ENCODE measurements around the gene DUSP23. TPM values are rescaled to one million over a fixed set of nuclear protein-coding genes. Genes with fewer than 3 reads are reported as not detected.

DUSP23 gene
- total and polyA plus RNA-seq, 2 donors (not counting 3 experiments of a cell fraction or from before 2014, with no cell fraction given) = 82.5 to 197 TPM

DNA sequence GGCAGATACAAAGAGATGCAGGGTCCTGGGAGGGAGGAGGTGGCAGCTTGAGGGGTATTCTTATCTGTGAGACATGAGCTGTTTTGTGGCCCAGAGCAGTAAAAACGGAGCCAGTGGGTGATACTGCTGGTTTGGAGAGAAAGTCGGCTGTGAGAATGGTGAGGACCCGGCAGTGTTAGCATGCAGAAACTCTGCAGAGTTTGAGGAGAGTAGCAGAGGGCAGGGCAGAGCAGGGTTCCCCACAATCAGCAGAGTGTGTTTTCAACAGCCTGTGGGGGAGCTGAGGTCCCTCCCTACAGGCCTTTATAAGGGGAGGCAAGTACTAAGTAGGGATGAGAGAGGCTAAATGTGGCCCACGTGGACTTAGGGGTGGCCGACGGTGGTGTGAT, 46.3 kb downstream of the DUSP23 start:
- no peak for FAIRE-seq
- Histone ChIP-seq H3K4me2 (ENCODE audit: insufficient read depth, low read length) (no peak overlapping the region), H3K79me2 (ENCODE audit: control insufficient read depth, insufficient read depth, low read length) (no peaks in the 10 kb centered on the region), H3K27me3 (ENCODE audit: control insufficient read depth in 2 of 2, insufficient read depth in 2 of 2, low read length in 2 of 2) (peaks cover 12 to 13% of the 10 kb centered on the region in 2 experiments), H2AFZ (ENCODE audit: low read depth, low read length) (no peak overlapping the region), H4K20me1 (replicated peaks; ENCODE audit: control insufficient read depth, extremely low read depth, insufficient read depth, low read length) (no peaks in the 10 kb centered on the region), H3K27ac (ENCODE audit: insufficient read depth, low read depth, low read length) (no peak overlapping the region), H3K9me1 (replicated peaks; ENCODE audit: control insufficient read depth, extremely low read depth, insufficient read depth, low read length) (no peaks in the 10 kb centered on the region), H3K9me3 (replicated peaks; ENCODE audit: control insufficient read depth, insufficient read depth, low read length) (no peaks in the 10 kb centered on the region), H3K4me3 (replicated peaks in 1 of 3; ENCODE audit: insufficient read depth in 1 of 3, low read depth in 1 of 3, low read length in 3 of 3) (no peak overlapping the region), H3K9ac (replicated peaks; ENCODE audit: extremely low read depth, insufficient read depth, low read length) (no peak overlapping the region), H3K36me3 (ENCODE audit: control insufficient read depth in 2 of 2, extremely low read depth in 1 of 2, insufficient read depth in 2 of 2, low read length in 2 of 2) (no peaks in the 10 kb centered on the region), H3K4me1 (ENCODE audit: control insufficient read depth, extremely low read depth, insufficient read depth, low read length) (no peaks in the 10 kb centered on the region)
- TF ChIP-seq POLR2A (IDR thresholded peaks at IDR 0.05; ENCODE audit: low read depth, low read length) = no peak
- TF ChIP-seq, protein P1, sequence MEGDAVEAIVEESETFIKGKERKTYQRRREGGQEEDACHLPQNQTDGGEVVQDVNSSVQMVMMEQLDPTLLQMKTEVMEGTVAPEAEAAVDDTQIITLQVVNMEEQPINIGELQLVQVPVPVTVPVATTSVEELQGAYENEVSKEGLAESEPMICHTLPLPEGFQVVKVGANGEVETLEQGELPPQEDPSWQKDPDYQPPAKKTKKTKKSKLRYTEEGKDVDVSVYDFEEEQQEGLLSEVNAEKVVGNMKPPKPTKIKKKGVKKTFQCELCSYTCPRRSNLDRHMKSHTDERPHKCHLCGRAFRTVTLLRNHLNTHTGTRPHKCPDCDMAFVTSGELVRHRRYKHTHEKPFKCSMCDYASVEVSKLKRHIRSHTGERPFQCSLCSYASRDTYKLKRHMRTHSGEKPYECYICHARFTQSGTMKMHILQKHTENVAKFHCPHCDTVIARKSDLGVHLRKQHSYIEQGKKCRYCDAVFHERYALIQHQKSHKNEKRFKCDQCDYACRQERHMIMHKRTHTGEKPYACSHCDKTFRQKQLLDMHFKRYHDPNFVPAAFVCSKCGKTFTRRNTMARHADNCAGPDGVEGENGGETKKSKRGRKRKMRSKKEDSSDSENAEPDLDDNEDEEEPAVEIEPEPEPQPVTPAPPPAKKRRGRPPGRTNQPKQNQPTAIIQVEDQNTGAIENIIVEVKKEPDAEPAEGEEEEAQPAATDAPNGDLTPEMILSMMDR (IDR thresholded peaks at IDR 0.05; ENCODE audit: extremely low read depth in 1 of 2, insufficient read depth in 1 of 2, low read depth in 1 of 2, low read length in 2 of 2) = no peak
- TF ChIP-seq MYC (IDR thresholded peaks at IDR 0.05; ENCODE audit: low read depth, low read length) = no peak
- no peak for TF ChIP-seq GATA2 (IDR thresholded peaks at IDR 0.05; ENCODE audit: insufficient read depth, insufficient read length, low read depth, low read length)
- TF ChIP-seq JUN (IDR thresholded peaks at IDR 0.05; ENCODE audit: borderline replicate concordance, insufficient read depth, insufficient read length, low read depth) = no peak
- no TSS peak for BruUV-seq (replicated peaks)
- ChIA-PET CTCF (interaction anchor here (0.6 to 9.0 kb wide), 5 partner anchors 28 to 181 kb away, joined by 3 to 71 read pairs (median 3); partner anchors contain the start of gene DUSP23), POLR2A (no interaction called here)
- DNase-seq (ENCODE audit: low read depth, low spot score) = no peak
- intact Hi-C loops (cut with micrococcal nuclease) = no loop called here
- dilution Hi-C loops (cut with MboI; ENCODE audit: extremely low pct_ligation_motif_present, low sequenced_read_pairs) = no loop called here

DNA sequence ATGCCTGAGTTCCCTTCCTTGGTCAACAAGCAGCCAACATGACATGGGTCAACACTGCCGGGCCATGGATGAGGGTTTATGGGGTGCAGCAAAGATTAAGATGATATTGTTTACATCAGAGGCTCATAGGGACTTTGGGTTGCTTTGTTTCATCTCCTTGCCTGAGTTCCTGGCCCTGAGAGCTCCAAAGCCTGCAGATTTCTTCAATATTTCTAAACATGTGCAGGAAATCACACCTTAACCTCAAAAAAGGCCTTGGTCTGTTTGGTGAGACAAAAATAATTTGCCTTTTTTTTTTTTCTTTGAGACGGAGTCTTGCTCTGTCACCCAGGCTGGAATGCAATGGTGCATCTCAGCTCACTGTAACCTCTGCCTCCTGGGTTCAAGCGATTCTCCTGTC, 46.8 kb downstream of the DUSP23 start:
- no peak overlapping the region for H3K4me3 ChIP-seq (replicated peaks in 1 of 3; ENCODE audit: insufficient read depth in 1 of 3, low read depth in 1 of 3, low read length in 3 of 3)
- CTCF ChIA-PET = interaction anchor here (0.6 to 9.0 kb wide), 5 partner anchors 28 to 180 kb away, joined by 3 to 71 read pairs (median 3); partner anchors contain the start of gene DUSP23
- dilution Hi-C loops (cut with MboI; ENCODE audit: extremely low pct_ligation_motif_present, low sequenced_read_pairs) = no loop called here

More for the DNA sequence above, 46.8 kb downstream of the DUSP23 start:
- Histone ChIP-seq H2AFZ (ENCODE audit: low read depth, low read length) (no peak overlapping the region), H3K79me2 (ENCODE audit: control insufficient read depth, insufficient read depth, low read length) (no peaks in the 10 kb centered on the region), H3K36me3 (ENCODE audit: control insufficient read depth in 2 of 2, extremely low read depth in 1 of 2, insufficient read depth in 2 of 2, low read length in 2 of 2) (no peaks in the 10 kb centered on the region), H3K9ac (replicated peaks; ENCODE audit: extremely low read depth, insufficient read depth, low read length) (no peak overlapping the region), H3K4me1 (ENCODE audit: control insufficient read depth, extremely low read depth, insufficient read depth, low read length) (no peaks in the 10 kb centered on the region), H4K20me1 (replicated peaks; ENCODE audit: control insufficient read depth, extremely low read depth, insufficient read depth, low read length) (no peaks in the 10 kb centered on the region), H3K9me3 (replicated peaks; ENCODE audit: control insufficient read depth, insufficient read depth, low read length) (no peaks in the 10 kb centered on the region), H3K27ac (ENCODE audit: insufficient read depth, low read depth, low read length) (no peak overlapping the region), H3K4me2 (ENCODE audit: insufficient read depth, low read length) (no peak overlapping the region), H3K9me1 (replicated peaks; ENCODE audit: control insufficient read depth, extremely low read depth, insufficient read depth, low read length) (no peaks in the 10 kb centered on the region), H3K27me3 (ENCODE audit: control insufficient read depth in 2 of 2, insufficient read depth in 2 of 2, low read length in 2 of 2) (peaks cover 9 to 10% of the 10 kb centered on the region in 2 experiments)
- no peak for DNase-seq (ENCODE audit: low read depth, low spot score)
- TF ChIP-seq FOS (IDR thresholded peaks at IDR 0.05; ENCODE audit: borderline replicate concordance, insufficient read depth, low read length) = no peak
- no peak for TF ChIP-seq EZH2 (IDR thresholded peaks at IDR 0.05; ENCODE audit: borderline replicate concordance, low read depth, low read length, severe bottlenecking)
- no peak for TF ChIP-seq POLR2A (IDR thresholded peaks at IDR 0.05; ENCODE audit: low read depth, low read length)
- TF ChIP-seq POLR2AphosphoS5 (IDR thresholded peaks at IDR 0.05; ENCODE audit: insufficient read depth, low read depth, low read length) = no peak
- TF ChIP-seq, protein P1 (IDR thresholded peaks at IDR 0.05; ENCODE audit: extremely low read depth in 1 of 2, insufficient read depth in 1 of 2, low read depth in 1 of 2, low read length in 2 of 2) = no peak
- TF ChIP-seq, protein P2, sequence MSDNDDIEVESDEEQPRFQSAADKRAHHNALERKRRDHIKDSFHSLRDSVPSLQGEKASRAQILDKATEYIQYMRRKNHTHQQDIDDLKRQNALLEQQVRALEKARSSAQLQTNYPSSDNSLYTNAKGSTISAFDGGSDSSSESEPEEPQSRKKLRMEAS (IDR thresholded peaks at IDR 0.05; ENCODE audit: insufficient read depth, insufficient read length) = no peak
- TF ChIP-seq JUN (IDR thresholded peaks at IDR 0.05; ENCODE audit: borderline replicate concordance, insufficient read depth, insufficient read length, low read depth) = no peak
- TF ChIP-seq GATA2 (IDR thresholded peaks at IDR 0.05; ENCODE audit: insufficient read depth, insufficient read length, low read depth, low read length) = no peak
- TF ChIP-seq MYC (IDR thresholded peaks at IDR 0.05; ENCODE audit: low read depth, low read length) = no peak
- POLR2A ChIA-PET = no interaction called here
- intact Hi-C loops (cut with micrococcal nuclease) = no loop called here
- no peak for FAIRE-seq
- no TSS peak for BruUV-seq (replicated peaks)
